ENCODE data around the gene BLM.

The BLM gene

GRCh38 chr15:90794538-90794937, 77.4 kb downstream of the BLM start:
- no peak for DNase-seq

- DNase-seq: no peak
These were observed 82.6 kb downstream of the BLM start for GRCh38 chr15:90799639-90800170.

- no peak for DNase-seq
These were observed 84.7 kb downstream of the BLM start for GRCh38 chr15:90801803-90802202.

GRCh38 chr15:90807074-90807785, 90.1 kb downstream of the BLM start:
- no peak for DNase-seq

GRCh38 chr15:90807786-90808086, 90.6 kb downstream of the BLM start:
- no peak for DNase-seq

GRCh38 chr15:90808517-90809235, 91.5 kb downstream of the BLM start:
- DNase-seq: no peak

GRCh38 chr15:90809536-90809935, 92.4 kb downstream of the BLM start:
- DNase-seq: no peak

GRCh38 chr15:90810354-90810753, 93.2 kb downstream of the BLM start:
- DNase-seq: no peak

GRCh38 chr15:90812171-90812957, 95.2 kb downstream of the BLM start:
- DNase-seq: no peak

GRCh38 chr15:90812958-90813265, 95.8 kb downstream of the BLM start:
- no peak for DNase-seq

- DNase-seq: no peak
These were observed 96.6 kb downstream of the BLM start for GRCh38 chr15:90813796-90814190.

GRCh38 chr15:90814191-90814821, 97.2 kb downstream of the BLM start:
- DNase-seq: no peak

GRCh38 chr15:90816401-90817116, 99.4 kb downstream of the BLM start:
- no peak for DNase-seq

GRCh38 chr15:90817117-90818057, 100.2 kb downstream of the BLM start:
- DNase-seq: no peak

GRCh38 chr15:90818251-90819210, 101.4 kb downstream of the BLM start:
- no peak for DNase-seq

- no peak for DNase-seq
These were observed 102.2 kb downstream of the BLM start for GRCh38 chr15:90819390-90819789.

GRCh38 chr15:90819850-90820249, 102.7 kb downstream of the BLM start:
- no peak for DNase-seq

- DNase-seq: no peak
These were observed 103.3 kb downstream of the BLM start for GRCh38 chr15:90820481-90820880.

GRCh38 chr15:90822204-90822955, 105.2 kb downstream of the BLM start:
- DNase-seq: no peak

Data from activated T-cell treated with anti-CD3 and anti-CD28 coated beads for 4 hours (primary cell).